Fibroblast of mammary gland (primary cell): ENCODE results near the gene SMIM14.

Experiments used
- DNase-seq: peaks from one replicate; pipeline ENCODE4 v3.0.0-alpha.2; 2010; ENCODE audit warnings: low read depth
- H3K4me3 ChIP-seq: 2 replicates; pipeline ENCODE4 v1.5.1; 2011; ENCODE audit warnings: low read depth, mild to moderate bottlenecking, low read length, moderate library complexity; ENCODE audit not compliant: control insufficient read depth
- CTCF ChIP-seq: conservative IDR thresholded peaks from 2 replicates; pipeline ENCODE4 v1.5.1; 2011; ENCODE audit warnings: low read depth, low read length, inconsistent platforms; ENCODE audit not compliant: control insufficient read depth, insufficient read depth

The SMIM14 gene

DNA sequence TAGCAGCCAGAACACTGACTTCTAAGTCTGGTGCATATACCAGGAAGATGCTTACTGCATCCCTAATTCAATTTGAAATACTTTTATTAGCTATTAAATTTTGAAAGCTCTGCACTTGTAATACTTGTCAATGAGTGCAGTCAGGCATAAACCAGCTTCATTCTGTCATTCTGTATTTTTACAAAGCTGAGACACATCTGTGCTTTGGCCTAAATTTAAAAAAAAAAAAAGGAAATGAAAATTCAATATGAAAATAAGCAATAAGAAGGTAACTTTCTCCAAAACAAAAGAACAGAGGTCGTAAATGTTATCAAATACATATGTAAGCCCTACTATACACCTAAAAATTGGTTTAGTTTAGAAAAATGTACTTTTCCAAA, 7.0 kb downstream of the SMIM14 start:
- no peak for TF ChIP-seq CTCF
- H3K4me3 ChIP-seq, result no peak overlapping the region
- DNase-seq, result no peak

- no peak overlapping the region for H3K4me3 ChIP-seq
- no peak for TF ChIP-seq CTCF
- no peak for DNase-seq
Observed at GRCh38 chr4:39627413-39627812, 11.3 kb downstream of the SMIM14 start.

GRCh38 chr4:39626913-39627312, 11.8 kb downstream of the SMIM14 start:
- H3K4me3 ChIP-seq, result no peak overlapping the region
- DNase-seq, result no peak
- TF ChIP-seq CTCF, result no peak

DNA sequence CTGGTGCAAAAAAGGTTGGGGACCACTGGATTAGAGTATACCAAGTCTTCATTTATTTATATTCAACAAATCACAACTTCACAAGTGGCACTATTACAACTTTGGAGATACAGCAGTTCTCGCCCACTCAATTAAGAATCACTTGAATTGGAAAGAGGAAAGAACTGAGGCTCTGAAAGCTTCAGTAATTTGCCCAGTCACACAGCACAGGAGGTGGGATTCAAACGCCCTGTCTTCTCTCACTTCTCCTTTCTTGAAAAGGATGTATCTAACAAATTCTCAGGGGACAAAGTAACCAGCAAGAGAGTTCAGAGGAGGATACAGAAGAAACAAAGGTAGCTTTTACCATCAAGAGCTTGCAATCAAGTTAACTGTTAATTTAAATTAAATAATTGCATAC, 12.4 kb downstream of the SMIM14 start:
- DNase-seq, result no peak
- H3K4me3 ChIP-seq, result no peak overlapping the region
- no peak for TF ChIP-seq CTCF

DNA sequence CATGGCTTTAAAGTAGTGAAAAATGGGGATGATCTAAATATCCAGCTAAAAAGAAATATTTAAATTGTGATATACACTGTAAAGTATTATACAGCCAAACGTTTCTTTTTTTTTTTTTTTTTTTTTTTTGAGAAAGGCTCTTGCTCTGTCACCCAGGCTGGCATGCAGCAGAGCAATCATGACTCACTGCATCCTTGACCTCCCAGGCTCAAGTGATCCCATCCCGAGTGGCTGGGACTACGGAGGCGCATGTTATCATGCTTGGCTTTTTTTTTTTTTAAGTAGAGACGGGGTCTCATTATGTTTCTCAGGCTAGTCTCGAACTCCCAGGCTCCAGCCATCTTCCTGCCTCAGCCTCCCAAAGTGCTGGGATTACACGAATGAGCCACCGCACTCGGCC, 17.1 kb downstream of the SMIM14 start:
- no peak for TF ChIP-seq CTCF
- DNase-seq, result peak; percentile 93
- H3K4me3 ChIP-seq, result no peak overlapping the region

- no peak overlapping the region for H3K4me3 ChIP-seq
- TF ChIP-seq CTCF, result no peak
- DNase-seq, result peak; percentile 55
Observed at GRCh38 chr4:39620551-39621313, 17.9 kb downstream of the SMIM14 start.
